Activated CD4-positive, alpha-beta T cell treated with anti-CD3 and anti-CD28 coated beads for 36 hours (primary cell): Measurements from ENCODE around the gene ORMDL2. TPM values are rescaled to one million over a fixed set of nuclear protein-coding genes. Genes with fewer than 3 reads are reported as not detected.

Source experiments
- total RNA-seq, 2 experiments: library from RNA; stranded (reverse); gene quantifications; one replicate each; pipeline ENCODE4 v1.2.3, GENCODE V29; 2021

ORMDL2 gene
- total RNA-seq, 2 experiments from 2014 or later: 29.4 to 35.6 TPM

Other genes starting within 250 kb of the ORMDL2 start
- gene OR2AP1, start 245.6 kb upstream of the ORMDL2 start, total RNA-seq: not detected
- gene OR10P1, start 181.1 kb upstream of the ORMDL2 start, total RNA-seq: not detected
- gene ITGA7, start 110.1 kb upstream of the ORMDL2 start, total RNA-seq: 1 to 10 TPM; 5.5 to 5.6 TPM
- gene BLOC1S1, start 102.0 kb upstream of the ORMDL2 start, total RNA-seq: 100 to 1,000 TPM; 107 to 115 TPM
- 10 to 100 TPM in 1 of 2 experiments, 1 to 10 TPM in 1; 9.6 to 12.2 TPM for gene RDH5, start 97.6 kb upstream of the ORMDL2 start, total RNA-seq
- gene CD63, start 89.0 kb upstream of the ORMDL2 start, total RNA-seq: 100 to 1,000 TPM; 113 to 122 TPM
- 1 to 10 TPM; 7.5 to 9.5 TPM for gene GDF11, start 74.9 kb upstream of the ORMDL2 start, total RNA-seq
- gene SARNP, start 317 bp upstream of the ORMDL2 start, total RNA-seq: 100 to 1,000 TPM; 111 to 114 TPM
- gene DNAJC14, start 11.5 kb downstream of the ORMDL2 start, total RNA-seq: 10 to 100 TPM; 29.9 to 31.1 TPM
- not detected for gene MMP19, start 24.9 kb downstream of the ORMDL2 start, total RNA-seq
- 10 to 100 TPM; 24.6 to 30.2 TPM for gene PYM1, start 109.9 kb downstream of the ORMDL2 start, total RNA-seq
- gene DGKA, start 113.1 kb downstream of the ORMDL2 start, total RNA-seq: 100 to 1,000 TPM; 341 to 385 TPM
- 1 to 10 TPM in 1 of 2 experiments, under 1 TPM in 1; 0.86 to 1.2 TPM for gene PMEL, start 148.0 kb downstream of the ORMDL2 start, total RNA-seq
- gene CDK2, start 148.8 kb downstream of the ORMDL2 start, total RNA-seq: 100 to 1,000 TPM; 104 to 149 TPM
- gene RAB5B, start 156.0 kb downstream of the ORMDL2 start, total RNA-seq: 10 to 100 TPM; 33.2 to 35.1 TPM
- 1 to 10 TPM; 2.9 to 3.4 TPM for gene SUOX, start 179.2 kb downstream of the ORMDL2 start, total RNA-seq
- gene IKZF4, start 203.0 kb downstream of the ORMDL2 start, total RNA-seq: 10 to 100 TPM; 14.9 to 16.3 TPM
- 10 to 100 TPM; 33.9 to 64.0 TPM for gene RPS26, start 223.9 kb downstream of the ORMDL2 start, total RNA-seq